Skeletal muscle satellite cell (primary cell): ENCODE results near the gene RASSF1.
"Not testable (repeated sequence)": the region's sequence is repeated elsewhere in the genome, so short reads cannot be mapped to it uniquely, and the experiment has no call there.

Experiments
- H3K27me3 ChIP-seq: 2 replicates; pipeline ENCODE4 v1.7.0; 2013; ENCODE audit warnings: low read length; ENCODE audit not compliant: control insufficient read depth, insufficient read depth
- H3K36me3 ChIP-seq: 2 replicates; pipeline ENCODE4 v1.7.0; 2013; ENCODE audit warnings: mild to moderate bottlenecking, control low read depth, low read length; ENCODE audit not compliant: insufficient read depth
- H3K4me1 ChIP-seq: 2 replicates; pipeline ENCODE4 v1.7.0; 2013; ENCODE audit warnings: low read length; ENCODE audit not compliant: control insufficient read depth, insufficient read depth
- H3K4me2 ChIP-seq: 2 replicates; pipeline ENCODE4 v1.7.0; 2013; ENCODE audit warnings: mild to moderate bottlenecking, low read length
- H3K4me3 ChIP-seq: 2 replicates; pipeline ENCODE4 v1.7.0; 2013; ENCODE audit warnings: low read length
- H3K9ac ChIP-seq: 2 replicates; pipeline ENCODE4 v1.7.0; 2013; ENCODE audit warnings: mild to moderate bottlenecking, low read depth, low read length, moderate library complexity
- H3K9me3 ChIP-seq: replicated peaks from 2 replicates; pipeline ENCODE4 v1.7.0; 2013; ENCODE audit warnings: mild to moderate bottlenecking, control low read depth, low read length

The RASSF1 gene

DNA sequence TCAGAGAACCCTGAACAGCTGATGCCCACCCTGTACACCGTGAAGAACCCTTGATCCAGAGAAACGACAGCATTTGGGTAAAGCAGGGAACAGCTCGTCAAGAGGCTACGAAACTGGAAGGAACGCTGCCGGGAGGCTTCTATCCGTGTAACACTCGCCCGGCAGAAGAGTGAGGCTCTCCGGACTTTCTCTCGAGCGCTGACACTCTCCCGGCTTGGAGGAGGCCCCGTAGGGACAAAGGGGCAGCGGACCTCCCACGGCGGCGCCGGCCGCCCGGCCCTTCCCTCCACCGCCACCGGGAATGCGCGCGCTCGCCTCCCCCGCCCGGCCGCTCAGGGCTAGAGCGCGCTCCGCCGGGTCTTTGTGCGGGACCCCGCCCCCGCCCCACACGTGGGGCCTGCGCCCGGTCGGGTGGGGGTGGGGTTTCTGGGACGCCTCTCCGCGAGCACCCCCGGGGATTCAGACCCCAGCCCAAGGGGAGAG, 19.7 kb downstream of the RASSF1 start:
- Histone ChIP-seq H3K9ac (peak overlapping the region; percentile 96), H3K4me2 (peak overlapping the region; percentile 85), H3K4me1 (peaks cover 31% of the 10 kb centered on the region), H3K4me3 (peak overlapping the region; percentile 73), H3K9me3 (no peaks in the 10 kb centered on the region), H3K27me3 (no peaks in the 10 kb centered on the region), H3K36me3 (peaks cover 24% of the 10 kb centered on the region)

DNA sequence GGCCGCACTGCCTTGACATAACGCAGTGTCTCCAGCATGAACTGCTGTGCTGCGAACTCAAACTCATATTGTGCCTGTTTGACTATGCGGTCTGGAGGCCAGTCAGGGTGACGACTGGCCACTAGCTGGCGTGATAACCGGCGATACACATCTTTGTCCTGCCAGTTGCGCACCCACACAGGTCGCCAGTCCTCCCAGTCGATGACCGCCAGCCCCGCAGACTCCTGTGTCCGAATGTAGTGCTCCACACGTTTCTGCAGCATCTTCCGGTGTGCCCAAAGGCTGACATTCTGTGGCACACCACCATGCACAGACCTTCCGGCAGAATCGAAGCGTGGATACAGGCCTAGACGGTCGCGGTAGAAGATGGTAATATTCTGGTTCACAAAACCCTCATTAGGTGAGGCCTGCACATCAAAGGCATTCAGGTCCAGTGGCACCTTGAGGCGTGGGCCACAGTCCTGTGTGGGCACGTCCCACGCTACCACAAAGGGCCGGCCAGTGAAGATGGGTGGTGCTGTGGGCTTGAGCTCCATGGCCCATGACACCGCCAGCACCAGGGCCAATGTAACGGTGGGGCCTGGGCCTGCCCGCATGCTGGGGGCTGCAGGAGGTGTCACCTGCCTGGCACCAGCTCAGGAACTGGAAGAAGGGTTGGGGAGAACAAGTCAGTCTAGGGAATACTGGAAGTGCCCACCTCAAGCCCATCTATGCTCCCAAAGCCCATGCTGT, 20.6 kb downstream of the RASSF1 start:
- Histone ChIP-seq H3K27me3 (no peaks in the 10 kb centered on the region), H3K36me3 (peaks cover 22% of the 10 kb centered on the region), H3K9ac (peak overlapping the region; percentile 96), H3K4me1 (peaks cover 31% of the 10 kb centered on the region), H3K4me2 (peak overlapping the region; percentile 85), H3K4me3 (peak overlapping the region; percentile 73), H3K9me3 (no peaks in the 10 kb centered on the region)

DNA sequence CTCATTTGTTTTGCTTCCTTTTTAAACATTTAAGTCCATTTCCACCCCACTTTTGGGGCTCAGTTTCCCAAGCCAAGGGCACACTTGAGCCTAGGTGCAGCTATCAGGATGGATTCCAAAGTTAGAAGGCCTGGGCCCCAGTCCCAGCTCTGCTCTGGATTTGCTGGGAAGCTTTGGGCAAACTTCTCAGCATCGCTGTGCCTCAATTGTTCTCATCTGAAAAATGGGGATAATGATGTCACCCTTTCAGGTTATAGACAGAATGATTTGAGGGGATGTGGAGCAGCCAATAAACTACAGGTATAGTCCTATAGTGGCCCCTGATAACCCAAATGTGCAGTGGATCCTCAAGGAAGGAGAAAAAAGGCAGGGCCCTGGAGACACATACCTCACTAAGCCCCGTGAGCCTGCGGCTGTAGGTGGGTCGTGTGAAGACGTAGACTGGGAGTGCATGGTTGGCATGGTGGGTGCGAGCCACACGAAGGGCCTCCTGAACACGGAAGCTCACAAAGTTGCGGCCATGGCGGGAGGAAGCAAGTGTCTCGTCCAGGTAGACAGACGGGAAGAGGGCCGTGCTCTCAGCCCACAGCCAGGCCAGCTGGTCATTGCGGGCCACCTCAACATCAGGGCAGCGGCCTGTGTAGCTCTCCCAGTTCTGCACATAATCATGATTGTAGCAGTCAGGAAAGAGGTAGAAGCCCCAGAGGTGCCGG, 21.3 kb downstream of the RASSF1 start:
- Histone ChIP-seq H3K9me3 (no peaks in the 10 kb centered on the region), H3K4me1 (peaks cover 31% of the 10 kb centered on the region), H3K4me2 (peak overlapping the region; percentile 85), H3K27me3 (no peaks in the 10 kb centered on the region), H3K9ac (no peak overlapping the region), H3K4me3 (no peak overlapping the region), H3K36me3 (peaks cover 22% of the 10 kb centered on the region)

DNA sequence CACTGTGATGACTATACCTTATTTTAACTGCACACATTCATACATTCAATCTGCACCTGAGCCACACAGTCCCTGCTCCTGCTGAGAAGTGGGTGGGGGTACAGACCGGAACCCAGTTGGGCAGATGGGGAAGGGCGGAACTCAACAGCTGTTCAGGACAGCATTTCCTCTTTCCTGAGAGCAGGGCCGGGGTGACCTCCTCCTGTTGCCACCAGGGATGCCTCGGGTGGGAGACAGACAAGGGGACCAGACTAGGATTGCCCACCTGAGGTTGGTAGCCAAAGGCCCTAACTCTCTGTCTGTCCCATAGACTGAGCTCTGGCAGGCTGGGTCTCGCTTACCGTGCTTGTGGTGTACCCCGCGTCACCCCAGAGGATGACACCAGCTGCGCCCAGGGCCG, 22.0 kb downstream of the RASSF1 start:
- Histone ChIP-seq H3K9me3 (no peaks in the 10 kb centered on the region), H3K4me2 (peak overlapping the region; percentile 21), H3K36me3 (peaks cover 22% of the 10 kb centered on the region), H3K27me3 (no peaks in the 10 kb centered on the region), H3K4me3 (no peak overlapping the region), H3K9ac (no peak overlapping the region), H3K4me1 (peaks cover 31% of the 10 kb centered on the region)

DNA sequence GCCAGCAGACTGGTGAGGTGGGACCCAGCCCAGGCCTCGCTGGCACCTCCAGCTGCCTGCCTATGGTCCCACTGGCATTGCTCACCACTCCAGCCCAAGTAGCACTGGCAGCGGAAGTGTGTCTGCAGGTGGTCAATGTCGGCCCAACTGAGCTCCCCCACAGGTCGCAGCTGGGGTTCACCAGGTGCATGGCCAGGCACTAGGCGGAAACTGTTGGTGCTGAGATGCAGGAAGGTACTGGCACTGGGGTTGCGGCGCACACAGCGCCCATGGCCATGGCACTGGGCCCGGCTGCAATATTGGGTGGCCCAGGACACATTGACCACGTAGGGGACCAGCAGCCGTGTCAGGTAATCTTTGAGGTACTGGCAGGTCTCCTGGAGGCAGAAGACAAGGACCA, 22.5 kb downstream of the RASSF1 start:
- H3K36me3 ChIP-seq = peaks cover 22% of the 10 kb centered on the region
- H3K4me1 ChIP-seq = peaks cover 31% of the 10 kb centered on the region

DNA sequence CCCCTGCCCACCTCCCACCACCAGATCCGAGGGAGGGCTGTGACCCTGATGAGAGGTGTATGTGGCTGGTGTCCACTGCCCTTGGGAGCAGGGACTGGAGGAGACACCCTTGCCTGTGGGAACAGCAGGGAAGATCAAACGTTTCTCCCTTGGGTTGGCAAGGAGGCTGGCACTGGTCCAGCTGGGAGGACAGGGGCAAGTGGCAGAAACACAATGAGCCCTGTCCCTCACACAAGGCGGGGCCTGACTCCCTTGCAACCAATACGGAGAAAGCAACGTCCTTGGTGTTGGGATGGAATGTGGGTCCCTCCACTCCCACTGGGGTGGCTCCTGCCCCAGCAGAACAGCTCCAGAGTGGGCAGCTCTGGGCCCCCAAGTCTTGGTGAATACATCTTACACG, 23.3 kb downstream of the RASSF1 start:
- H3K36me3 ChIP-seq = peaks cover 22% of the 10 kb centered on the region
- no peak overlapping the region for H3K9ac ChIP-seq
- no peaks in the 10 kb centered on the region for H3K27me3 ChIP-seq
- H3K4me3 ChIP-seq = no peak overlapping the region
- no peaks in the 10 kb centered on the region for H3K9me3 ChIP-seq
- H3K4me1 ChIP-seq = peaks cover 26% of the 10 kb centered on the region
- H3K4me2 ChIP-seq = no peak overlapping the region

More for the DNA sequence above, 22.5 kb downstream of the RASSF1 start:
- H3K27me3 ChIP-seq = no peaks in the 10 kb centered on the region
- H3K9ac ChIP-seq = no peak overlapping the region
- H3K9me3 ChIP-seq = no peaks in the 10 kb centered on the region
- no peak overlapping the region for H3K4me2 ChIP-seq
- no peak overlapping the region for H3K4me3 ChIP-seq

DNA sequence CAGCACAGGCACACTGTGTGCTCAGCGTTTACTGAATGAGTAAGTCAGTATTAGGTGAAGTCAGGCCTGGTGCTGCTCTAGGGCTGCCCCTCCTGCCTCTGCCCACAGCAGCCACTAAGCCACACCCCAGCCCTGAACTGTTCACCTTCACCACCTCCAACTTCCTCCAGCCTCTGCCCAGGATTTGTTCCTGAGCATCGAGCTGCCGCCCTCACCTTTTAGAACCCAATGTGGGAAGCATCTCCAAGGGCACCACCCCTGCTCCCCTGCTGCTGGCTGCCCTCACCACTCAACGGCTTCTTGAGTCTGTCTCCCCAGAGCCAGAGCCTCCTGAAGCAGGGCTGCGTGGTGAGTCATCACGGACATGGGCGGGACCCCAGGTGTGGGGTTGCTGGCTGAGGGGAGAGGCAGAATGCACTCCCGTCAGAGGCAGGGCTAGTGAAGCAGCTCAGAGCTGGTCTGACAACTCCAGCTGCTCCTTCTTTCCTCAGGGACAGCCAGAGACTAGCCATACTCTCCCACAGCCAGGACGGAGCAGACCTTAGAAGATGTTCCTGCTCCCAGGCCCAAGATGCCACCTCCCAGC, 23.9 kb downstream of the RASSF1 start:
- Histone ChIP-seq H3K36me3 (peaks cover 22% of the 10 kb centered on the region), H3K4me3 (no peak overlapping the region), H3K9me3 (no peaks in the 10 kb centered on the region), H3K27me3 (no peaks in the 10 kb centered on the region), H3K4me2 (no peak overlapping the region), H3K9ac (no peak overlapping the region), H3K4me1 (peaks cover 21% of the 10 kb centered on the region)

DNA sequence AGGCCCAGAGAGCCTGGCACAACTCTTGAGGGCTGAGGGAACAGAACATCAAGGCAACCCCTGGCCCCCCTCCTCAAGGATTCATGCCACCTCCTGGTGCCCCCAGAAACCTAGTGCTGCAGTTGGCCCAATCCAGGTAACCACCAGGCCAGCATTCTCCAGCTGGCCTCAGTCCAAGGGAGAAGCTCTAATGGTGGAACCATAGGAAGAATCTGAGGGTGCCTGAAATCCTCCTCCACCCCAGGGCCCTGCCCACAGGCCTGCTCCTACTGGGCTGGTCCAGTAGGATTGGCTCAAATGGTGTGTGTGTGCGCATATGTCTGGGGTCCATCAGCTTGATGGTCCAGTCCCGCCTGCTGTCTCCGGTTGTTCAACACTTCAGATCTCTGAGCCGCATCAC, 25.8 kb downstream of the RASSF1 start:
- Histone ChIP-seq H3K4me3 (no peak overlapping the region), H3K27me3 (no peaks in the 10 kb centered on the region), H3K4me1 (peaks cover 13% of the 10 kb centered on the region), H3K9me3 (no peaks in the 10 kb centered on the region), H3K9ac (no peak overlapping the region), H3K36me3 (peaks cover 21% of the 10 kb centered on the region), H3K4me2 (no peak overlapping the region)

DNA sequence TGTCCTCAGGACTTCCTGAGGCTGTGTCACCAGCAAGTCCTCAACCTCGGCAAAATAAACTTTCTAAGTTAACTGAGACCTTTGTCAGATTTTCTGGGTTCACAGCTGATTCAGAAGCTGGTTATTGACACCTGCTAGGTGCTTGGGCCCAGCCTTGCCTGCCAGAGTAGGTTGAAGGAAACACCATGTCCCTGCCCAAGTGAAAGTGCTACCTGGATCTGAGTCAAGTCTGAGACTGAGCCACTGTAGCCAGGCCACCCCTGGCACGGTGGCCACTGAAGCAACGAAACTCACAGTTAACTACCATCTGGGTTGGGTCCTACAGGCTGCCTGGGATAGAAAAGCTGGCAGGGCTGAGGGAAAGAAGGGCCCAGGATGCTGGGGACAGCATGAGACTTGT, 26.3 kb downstream of the RASSF1 start:
- peaks cover 17% of the 10 kb centered on the region for H3K36me3 ChIP-seq
- peaks cover 10% of the 10 kb centered on the region for H3K4me1 ChIP-seq
- H3K9ac ChIP-seq = no peak overlapping the region
- no peak overlapping the region for H3K4me2 ChIP-seq
- H3K9me3 ChIP-seq = no peaks in the 10 kb centered on the region
- no peaks in the 10 kb centered on the region for H3K27me3 ChIP-seq
- no peak overlapping the region for H3K4me3 ChIP-seq

DNA sequence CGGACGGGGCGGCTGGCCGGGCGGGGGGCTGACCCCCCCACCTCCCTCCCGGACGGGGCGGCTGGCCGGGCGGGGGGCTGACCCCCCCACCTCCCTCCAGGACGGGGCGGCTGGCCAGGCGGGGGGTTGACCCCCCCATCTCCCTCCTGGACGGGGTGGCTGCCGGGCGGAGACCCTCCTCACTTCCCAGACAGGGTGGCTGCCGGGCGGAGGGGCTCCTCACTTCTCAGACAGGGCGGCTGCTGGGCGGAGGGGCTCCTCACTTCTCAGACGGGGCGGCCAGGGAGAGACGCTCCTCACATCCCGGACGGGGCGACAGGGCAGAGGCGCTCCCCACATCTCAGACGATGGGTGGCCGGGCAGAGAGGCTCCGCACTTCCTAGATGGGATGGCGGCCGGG, 28.6 kb downstream of the RASSF1 start:
- not testable (repeated sequence) for H3K36me3 ChIP-seq, H3K9me3 ChIP-seq, H3K4me2 ChIP-seq, H3K4me3 ChIP-seq, H3K9ac ChIP-seq, H3K27me3 ChIP-seq, H3K4me1 ChIP-seq

DNA sequence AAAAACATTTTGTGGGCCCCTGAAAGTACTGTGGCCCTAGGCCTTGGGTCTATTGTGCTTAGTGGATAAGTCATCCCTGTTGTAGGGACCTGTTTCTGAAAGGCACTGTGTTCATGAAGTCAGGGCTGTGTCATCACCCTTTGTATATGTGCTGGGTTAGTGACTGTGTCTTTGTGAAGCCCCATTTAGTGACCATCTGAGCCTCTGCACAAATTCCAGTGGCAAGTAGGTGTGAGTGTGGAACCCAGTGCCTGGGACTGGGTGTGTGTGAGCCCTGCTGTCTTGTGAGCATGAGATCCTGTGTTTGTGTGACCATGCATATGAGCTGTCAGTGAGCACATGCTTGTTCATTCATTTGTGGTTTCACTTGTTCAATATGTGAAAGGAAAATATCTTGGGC, 36.0 kb downstream of the RASSF1 start:
- Histone ChIP-seq H3K36me3 (no peaks in the 10 kb centered on the region), H3K4me3 (no peak overlapping the region), H3K4me1 (peaks cover 11% of the 10 kb centered on the region), H3K9me3 (no peaks in the 10 kb centered on the region), H3K4me2 (no peak overlapping the region), H3K9ac (no peak overlapping the region), H3K27me3 (no peaks in the 10 kb centered on the region)
